ENCODE results near the gene ZSCAN1.

- no peak for TF ChIP-seq POLR2A (IDR thresholded peaks at IDR 0.05)
- TF ChIP-seq, protein P1, sequence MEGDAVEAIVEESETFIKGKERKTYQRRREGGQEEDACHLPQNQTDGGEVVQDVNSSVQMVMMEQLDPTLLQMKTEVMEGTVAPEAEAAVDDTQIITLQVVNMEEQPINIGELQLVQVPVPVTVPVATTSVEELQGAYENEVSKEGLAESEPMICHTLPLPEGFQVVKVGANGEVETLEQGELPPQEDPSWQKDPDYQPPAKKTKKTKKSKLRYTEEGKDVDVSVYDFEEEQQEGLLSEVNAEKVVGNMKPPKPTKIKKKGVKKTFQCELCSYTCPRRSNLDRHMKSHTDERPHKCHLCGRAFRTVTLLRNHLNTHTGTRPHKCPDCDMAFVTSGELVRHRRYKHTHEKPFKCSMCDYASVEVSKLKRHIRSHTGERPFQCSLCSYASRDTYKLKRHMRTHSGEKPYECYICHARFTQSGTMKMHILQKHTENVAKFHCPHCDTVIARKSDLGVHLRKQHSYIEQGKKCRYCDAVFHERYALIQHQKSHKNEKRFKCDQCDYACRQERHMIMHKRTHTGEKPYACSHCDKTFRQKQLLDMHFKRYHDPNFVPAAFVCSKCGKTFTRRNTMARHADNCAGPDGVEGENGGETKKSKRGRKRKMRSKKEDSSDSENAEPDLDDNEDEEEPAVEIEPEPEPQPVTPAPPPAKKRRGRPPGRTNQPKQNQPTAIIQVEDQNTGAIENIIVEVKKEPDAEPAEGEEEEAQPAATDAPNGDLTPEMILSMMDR (IDR thresholded peaks at IDR 0.05) = no peak
- TF ChIP-seq EP300 (IDR thresholded peaks at IDR 0.05) = no peak
These were observed 23.0 kb downstream of the ZSCAN1 start for GRCh38 chr19:58056861-58057260.

All from ovary (tissue), 3 donors.